B cell (primary cell): ENCODE measurements around the gene SGIP1. TPM values are rescaled to one million over a fixed set of nuclear protein-coding genes. Genes with fewer than 3 reads are reported as not detected.

ENCODE experiments used
- ATAC-seq: fragments of 200-7000 bp; cut with Tn5 transposase; one replicate; pipeline ENCODE4 v1.10.0; 2021; ENCODE audit warnings: low read depth, mild to moderate bottlenecking, moderate number of reproducible peaks, moderate library complexity
- CTCF ChIA-PET: fragments of 350-600 bp; sonication (Branson Sonifier 250); formaldehyde crosslinking; loops from one replicate; lab custom pipeline; 2021; ENCODE audit warnings: antibody characterized with exemption, inconsistent platforms; lab: Charles Lee
- POLR2A ChIA-PET: fragments of 350-600 bp; sonication (Branson Sonifier 250); formaldehyde crosslinking; loops from one replicate; lab custom pipeline; 2021; ENCODE audit warnings: antibody characterized with exemption; lab: Charles Lee
- DNase-seq: peaks from one replicate; pipeline ENCODE4 v3.0.0; 2013
- H2AFZ ChIP-seq: 2 replicates; pipeline ENCODE4 v1.6.1; 2012; ENCODE audit warnings: mild to moderate bottlenecking, low read depth, low read length; ENCODE audit not compliant: insufficient read depth, poor library complexity, severe bottlenecking
- H3K27ac ChIP-seq, 2 donors: 1 replicate in 1 of 2; 2 replicates in 1 of 2; pipeline ENCODE4 v1.5.1; 2012 to 2013; ENCODE audit warnings: low read length in 2 of 2, mild to moderate bottlenecking in 2 of 2, moderate library complexity in 1 of 2
- H3K27me3 ChIP-seq, 4 experiments: fragments of 200-600 bp in 1 of 4; sonication (generic) in 1 of 4; replicated peaks in 1 of 4; 1 replicate in 2 of 4; 2 replicates in 2 of 4; pipeline versions ENCODE4 v1.6.1 to v1.7.0; 2013 to 2016; ENCODE audit warnings: low read length in 3 of 4, mild to moderate bottlenecking in 2 of 4, mixed read lengths in 1 of 4, moderate library complexity in 1 of 4; ENCODE audit not compliant: insufficient read depth in 4 of 4, control insufficient read depth in 3 of 4; ENCODE audit errors: control extremely low read depth in 1 of 4
- H3K36me3 ChIP-seq, 2 experiments: replicated peaks in 1 of 2; 1 replicate in 1 of 2; 2 replicates in 1 of 2; pipeline versions ENCODE4 v1.6.1 to v1.7.1; 2013; ENCODE audit warnings: low read length in 1 of 2; ENCODE audit not compliant: insufficient read depth in 2 of 2, control insufficient read depth in 1 of 2; ENCODE audit errors: control extremely low read depth in 1 of 2, extremely low read depth in 1 of 2
- H3K4me1 ChIP-seq, 2 donors: fragments of 200-600 bp in 1 of 2; sonication (generic) in 1 of 2; 1 replicate in 1 of 2; 2 replicates in 1 of 2; pipeline versions ENCODE4 v1.5.1 to v1.6.1; 2013 to 2017; ENCODE audit warnings: low read length in 2 of 2; ENCODE audit not compliant: control insufficient read depth in 2 of 2, insufficient read depth in 2 of 2
- H3K4me2 ChIP-seq: replicated peaks from 2 replicates; pipeline ENCODE3; 2012; ENCODE audit warnings: mild to moderate bottlenecking, low read depth, low read length; ENCODE audit not compliant: poor library complexity, severe bottlenecking
- H3K4me3 ChIP-seq, 5 experiments: fragments of 200-600 bp in 1 of 5; sonication (generic) in 1 of 5; 1 replicate in 3 of 5; 2 replicates in 2 of 5; pipeline versions ENCODE4 v1.5.1 to v1.7.0; 2011 to 2016; ENCODE audit warnings: low read length in 4 of 5, mild to moderate bottlenecking in 4 of 5, low read depth in 2 of 5, control low read depth in 1 of 5, moderate library complexity in 1 of 5; ENCODE audit not compliant: insufficient read depth in 1 of 5; ENCODE audit errors: control extremely low read depth in 1 of 5, extremely low read depth in 1 of 5
- H3K79me2 ChIP-seq: fragments of 200-600 bp; sonication (generic); one replicate; pipeline ENCODE4 v1.6.0; 2016; ENCODE audit warnings: low read length; ENCODE audit not compliant: control insufficient read depth, insufficient read depth
- H3K9ac ChIP-seq: fragments of 200-600 bp; sonication (generic); 2 replicates; pipeline ENCODE4 v1.6.1; 2017; ENCODE audit warnings: mild to moderate bottlenecking, low read length, moderate library complexity
- H3K9me3 ChIP-seq, 3 donors: one replicate each; pipeline versions ENCODE4 v1.6.1 to v1.7.1; 2013; ENCODE audit warnings: low read length in 2 of 3; ENCODE audit not compliant: control insufficient read depth in 2 of 3, insufficient read depth in 1 of 3; ENCODE audit errors: control extremely low read depth in 1 of 3
- H4K20me1 ChIP-seq: 2 replicates; pipeline ENCODE4 v1.6.0; 2012; ENCODE audit warnings: mild to moderate bottlenecking, low read length; ENCODE audit not compliant: insufficient read depth, control insufficient read depth, poor library complexity, severe bottlenecking
- H3K27ac Mint-ChIP-seq: one replicate; pipeline ENCODE4 v1.8.0; 2021; ENCODE audit warnings: mixed read lengths
- H3K27me3 Mint-ChIP-seq: one replicate; pipeline ENCODE4 v1.8.0; 2021; ENCODE audit warnings: mixed read lengths
- H3K4me1 Mint-ChIP-seq: one replicate; pipeline ENCODE4 v1.8.0; 2021; ENCODE audit warnings: mixed read lengths
- H3K4me3 Mint-ChIP-seq: one replicate; pipeline ENCODE4 v1.8.0; 2021; ENCODE audit warnings: mixed read lengths
- H3K9me3 Mint-ChIP-seq: one replicate; pipeline ENCODE4 v1.8.0; 2022; ENCODE audit warnings: mixed read lengths; ENCODE audit not compliant: insufficient read depth
- EZH2 ChIP-seq: IDR thresholded peaks from 2 replicates; pipeline ENCODE4 v1.6.1; 2012; ENCODE audit warnings: borderline replicate concordance, low read depth, mild to moderate bottlenecking, moderate library complexity, low read length; ENCODE audit not compliant: insufficient read depth, poor library complexity, severe bottlenecking
- WGBS: methylation state at CpG from one replicate; pipeline ENCODE4 v1.1.5; 2013; ENCODE audit warnings: missing lambda C conversion rate; ENCODE audit not compliant: insufficient coverage; 5-methylcytosine and 5-hydroxymethylcytosine counted together
- intact Hi-C: fragments of 100-400 bp; cut with micrococcal nuclease; formaldehyde crosslinking; loops from one replicate; pipeline ENCODE4 v1.10.0; 2022
- polyA plus RNA-seq: library from polyadenylated mRNA; depleted of rRNA; stranded (reverse); fragments of >200 nt; gene quantifications from 2 replicates; pipeline ENCODE4 v1.2.3, GENCODE V29; 2012
- total RNA-seq, 2 donors: library from RNA; stranded (reverse); fragments of 120-200 nt in 1 of 2; gene quantifications; 1 replicate in 1 of 2; 2 replicates in 1 of 2; pipeline versions ENCODE4 v1.2.3 to v1.2.4, GENCODE V29; 2013 to 2022
- TF ChIP-seq, protein P1 (sequence below): fragments of 200-600 bp; IDR thresholded peaks from one replicate; pipeline ENCODE4 v1.8.0; 2022; ENCODE audit warnings: antibody characterized with exemption, mild to moderate bottlenecking

Gene SGIP1
- total and polyA plus RNA-seq, 2 donors (not counting 1 experiment from before 2014, with no cell fraction given), result not detected

DNA sequence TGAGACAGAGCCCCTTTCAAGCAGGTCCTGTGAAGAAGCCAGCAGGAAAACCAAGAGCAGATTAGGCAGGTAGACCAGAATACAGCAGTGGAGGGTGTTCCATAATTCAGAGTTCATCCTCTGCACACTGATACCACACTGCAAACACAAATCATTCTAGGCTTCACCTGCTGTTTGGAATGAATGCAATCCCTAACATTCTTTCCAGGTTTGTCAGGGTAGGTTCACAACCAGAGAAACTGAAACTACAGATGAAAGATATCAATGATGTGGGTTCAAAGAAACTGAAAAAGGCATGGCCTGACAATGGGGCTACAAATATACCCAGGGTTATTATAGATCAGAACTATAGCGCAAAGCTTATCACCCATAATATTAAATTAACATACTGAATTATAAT, 8.9 kb upstream of the SGIP1 start:
- ATAC-seq, result no peak
- no peaks in the 10 kb centered on the region for H3K4me1 Mint-ChIP-seq
- Histone ChIP-seq H3K4me3 (no peak overlapping the region), H3K27ac (no peak overlapping the region), H4K20me1 (no peaks in the 10 kb centered on the region), H3K9me3 (no peaks in the 10 kb centered on the region), H3K27me3 (no peaks in the 10 kb centered on the region), H3K79me2 (no peaks in the 10 kb centered on the region), H3K9ac (no peak overlapping the region), H3K36me3 (no peaks in the 10 kb centered on the region), H2AFZ (no peak overlapping the region), H3K4me2 (no peak overlapping the region), H3K4me1 (no peaks in the 10 kb centered on the region)
- no peak overlapping the region for H3K27ac Mint-ChIP-seq
- no peaks in the 10 kb centered on the region for H3K9me3 Mint-ChIP-seq
- ChIA-PET POLR2A (no interaction called here), CTCF (no interaction called here)
- no peak for DNase-seq
- intact Hi-C loops, result no loop called here
- no CpG with 5 or more reads among the region's 1 CpG for WGBS
- TF ChIP-seq, protein P1, sequence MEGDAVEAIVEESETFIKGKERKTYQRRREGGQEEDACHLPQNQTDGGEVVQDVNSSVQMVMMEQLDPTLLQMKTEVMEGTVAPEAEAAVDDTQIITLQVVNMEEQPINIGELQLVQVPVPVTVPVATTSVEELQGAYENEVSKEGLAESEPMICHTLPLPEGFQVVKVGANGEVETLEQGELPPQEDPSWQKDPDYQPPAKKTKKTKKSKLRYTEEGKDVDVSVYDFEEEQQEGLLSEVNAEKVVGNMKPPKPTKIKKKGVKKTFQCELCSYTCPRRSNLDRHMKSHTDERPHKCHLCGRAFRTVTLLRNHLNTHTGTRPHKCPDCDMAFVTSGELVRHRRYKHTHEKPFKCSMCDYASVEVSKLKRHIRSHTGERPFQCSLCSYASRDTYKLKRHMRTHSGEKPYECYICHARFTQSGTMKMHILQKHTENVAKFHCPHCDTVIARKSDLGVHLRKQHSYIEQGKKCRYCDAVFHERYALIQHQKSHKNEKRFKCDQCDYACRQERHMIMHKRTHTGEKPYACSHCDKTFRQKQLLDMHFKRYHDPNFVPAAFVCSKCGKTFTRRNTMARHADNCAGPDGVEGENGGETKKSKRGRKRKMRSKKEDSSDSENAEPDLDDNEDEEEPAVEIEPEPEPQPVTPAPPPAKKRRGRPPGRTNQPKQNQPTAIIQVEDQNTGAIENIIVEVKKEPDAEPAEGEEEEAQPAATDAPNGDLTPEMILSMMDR, result no peak
- no peak for TF ChIP-seq EZH2
- H3K27me3 Mint-ChIP-seq, result peaks cover 14% of the 10 kb centered on the region
- no peak overlapping the region for H3K4me3 Mint-ChIP-seq

DNA sequence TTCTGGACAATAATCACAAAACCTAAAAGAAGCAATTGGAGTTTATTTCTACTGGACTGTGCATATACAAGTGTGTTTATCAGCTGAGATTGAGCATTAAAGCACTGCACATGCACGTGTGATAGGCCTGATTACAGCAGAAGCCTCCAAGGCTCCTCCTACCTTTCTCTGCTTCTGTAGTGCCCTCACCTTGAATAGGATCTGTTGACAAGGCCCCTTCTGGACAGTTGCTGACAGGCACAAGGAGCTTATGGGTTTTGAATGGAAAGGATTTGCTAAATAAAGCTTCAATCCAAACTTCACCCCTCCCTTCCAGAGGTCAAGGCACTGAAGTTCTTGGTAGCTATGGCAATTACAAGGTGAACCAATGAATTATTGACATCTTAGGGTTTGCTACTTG, 7.9 kb upstream of the SGIP1 start:
- ChIA-PET CTCF (no interaction called here), POLR2A (no interaction called here)
- Histone ChIP-seq H2AFZ (no peak overlapping the region), H3K27me3 (no peaks in the 10 kb centered on the region), H3K4me2 (no peak overlapping the region), H3K4me1 (no peaks in the 10 kb centered on the region), H3K9ac (no peak overlapping the region), H3K4me3 (no peak overlapping the region), H3K27ac (no peak overlapping the region), H3K9me3 (no peaks in the 10 kb centered on the region), H3K79me2 (no peaks in the 10 kb centered on the region), H4K20me1 (no peaks in the 10 kb centered on the region), H3K36me3 (no peaks in the 10 kb centered on the region)
- no peak overlapping the region for H3K27ac Mint-ChIP-seq
- H3K9me3 Mint-ChIP-seq, result no peaks in the 10 kb centered on the region
- ATAC-seq (no peak), DNase-seq (no peak)
- peaks cover under 1% of the 10 kb centered on the region for H3K4me1 Mint-ChIP-seq
- 60% methylated on average over 1 of the region's 1 CpG for WGBS
- no peak overlapping the region for H3K4me3 Mint-ChIP-seq
- intact Hi-C loops, result no loop called here
- TF ChIP-seq EZH2, result no peak
- TF ChIP-seq, protein P1, result no peak
- peaks cover 14% of the 10 kb centered on the region for H3K27me3 Mint-ChIP-seq
